ENCODE measurements around the gene DSCAM. TPM values are rescaled to one million over a fixed set of nuclear protein-coding genes. Genes with fewer than 3 reads are reported as not detected.

Gene DSCAM
- total RNA-seq, 1 experiment from 2014 or later = 0.13 TPM

DNA sequence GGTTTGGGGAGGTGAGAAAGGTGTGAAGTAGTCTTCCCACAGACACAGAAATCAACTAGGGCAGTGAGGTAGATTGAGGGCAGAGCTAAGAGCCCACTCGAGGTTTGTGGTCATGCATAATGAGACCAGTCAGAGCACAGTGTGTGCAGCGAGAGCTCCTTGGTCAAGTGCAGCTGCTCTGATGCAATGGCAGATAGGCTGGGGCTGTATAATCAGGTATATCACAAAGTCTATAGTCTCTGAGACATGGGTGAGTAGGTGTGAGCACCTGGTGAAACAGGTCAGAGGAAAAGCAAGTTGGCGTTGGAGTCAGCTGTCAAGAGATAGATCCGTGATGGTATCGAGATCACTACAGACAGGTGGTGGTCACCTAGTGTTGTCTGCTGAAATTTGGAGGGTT lies 17.6 kb downstream of the DSCAM start:
- POLR2A ChIA-PET = no interaction called here
- DNase-seq (ENCODE audit: low spot score) = no peak
- TF ChIP-seq, protein P1, sequence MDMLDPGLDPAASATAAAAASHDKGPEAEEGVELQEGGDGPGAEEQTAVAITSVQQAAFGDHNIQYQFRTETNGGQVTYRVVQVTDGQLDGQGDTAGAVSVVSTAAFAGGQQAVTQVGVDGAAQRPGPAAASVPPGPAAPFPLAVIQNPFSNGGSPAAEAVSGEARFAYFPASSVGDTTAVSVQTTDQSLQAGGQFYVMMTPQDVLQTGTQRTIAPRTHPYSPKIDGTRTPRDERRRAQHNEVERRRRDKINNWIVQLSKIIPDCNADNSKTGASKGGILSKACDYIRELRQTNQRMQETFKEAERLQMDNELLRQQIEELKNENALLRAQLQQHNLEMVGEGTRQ (CRISPR knock-in tag; IDR thresholded peaks at IDR 0.05) = no peak
- TF ChIP-seq GABPB1 (CRISPR knock-in tag; IDR thresholded peaks at IDR 0.05) (no peak), OVOL2 (CRISPR knock-in tag; IDR thresholded peaks at IDR 0.05; ENCODE audit: borderline replicate concordance) (no peak), SOX15 (CRISPR knock-in tag; IDR thresholded peaks at IDR 0.05) (no peak), ZNF219 (CRISPR knock-in tag; IDR thresholded peaks at IDR 0.05; ENCODE audit: borderline replicate concordance) (no peak), TEAD4 (CRISPR knock-in tag; IDR thresholded peaks at IDR 0.05) (no peak)
- TF ChIP-seq, protein P2, sequence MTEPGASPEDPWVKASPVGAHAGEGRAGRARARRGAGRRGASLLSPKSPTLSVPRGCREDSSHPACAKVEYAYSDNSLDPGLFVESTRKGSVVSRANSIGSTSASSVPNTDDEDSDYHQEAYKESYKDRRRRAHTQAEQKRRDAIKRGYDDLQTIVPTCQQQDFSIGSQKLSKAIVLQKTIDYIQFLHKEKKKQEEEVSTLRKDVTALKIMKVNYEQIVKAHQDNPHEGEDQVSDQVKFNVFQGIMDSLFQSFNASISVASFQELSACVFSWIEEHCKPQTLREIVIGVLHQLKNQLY (CRISPR knock-in tag; IDR thresholded peaks at IDR 0.05) = no peak
- TF ChIP-seq, protein P3, sequence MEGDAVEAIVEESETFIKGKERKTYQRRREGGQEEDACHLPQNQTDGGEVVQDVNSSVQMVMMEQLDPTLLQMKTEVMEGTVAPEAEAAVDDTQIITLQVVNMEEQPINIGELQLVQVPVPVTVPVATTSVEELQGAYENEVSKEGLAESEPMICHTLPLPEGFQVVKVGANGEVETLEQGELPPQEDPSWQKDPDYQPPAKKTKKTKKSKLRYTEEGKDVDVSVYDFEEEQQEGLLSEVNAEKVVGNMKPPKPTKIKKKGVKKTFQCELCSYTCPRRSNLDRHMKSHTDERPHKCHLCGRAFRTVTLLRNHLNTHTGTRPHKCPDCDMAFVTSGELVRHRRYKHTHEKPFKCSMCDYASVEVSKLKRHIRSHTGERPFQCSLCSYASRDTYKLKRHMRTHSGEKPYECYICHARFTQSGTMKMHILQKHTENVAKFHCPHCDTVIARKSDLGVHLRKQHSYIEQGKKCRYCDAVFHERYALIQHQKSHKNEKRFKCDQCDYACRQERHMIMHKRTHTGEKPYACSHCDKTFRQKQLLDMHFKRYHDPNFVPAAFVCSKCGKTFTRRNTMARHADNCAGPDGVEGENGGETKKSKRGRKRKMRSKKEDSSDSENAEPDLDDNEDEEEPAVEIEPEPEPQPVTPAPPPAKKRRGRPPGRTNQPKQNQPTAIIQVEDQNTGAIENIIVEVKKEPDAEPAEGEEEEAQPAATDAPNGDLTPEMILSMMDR (IDR thresholded peaks at IDR 0.05) = no peak
- TF ChIP-seq, protein P4, sequence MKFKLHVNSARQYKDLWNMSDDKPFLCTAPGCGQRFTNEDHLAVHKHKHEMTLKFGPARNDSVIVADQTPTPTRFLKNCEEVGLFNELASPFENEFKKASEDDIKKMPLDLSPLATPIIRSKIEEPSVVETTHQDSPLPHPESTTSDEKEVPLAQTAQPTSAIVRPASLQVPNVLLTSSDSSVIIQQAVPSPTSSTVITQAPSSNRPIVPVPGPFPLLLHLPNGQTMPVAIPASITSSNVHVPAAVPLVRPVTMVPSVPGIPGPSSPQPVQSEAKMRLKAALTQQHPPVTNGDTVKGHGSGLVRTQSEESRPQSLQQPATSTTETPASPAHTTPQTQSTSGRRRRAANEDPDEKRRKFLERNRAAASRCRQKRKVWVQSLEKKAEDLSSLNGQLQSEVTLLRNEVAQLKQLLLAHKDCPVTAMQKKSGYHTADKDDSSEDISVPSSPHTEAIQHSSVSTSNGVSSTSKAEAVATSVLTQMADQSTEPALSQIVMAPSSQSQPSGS (CRISPR knock-in tag; IDR thresholded peaks at IDR 0.05; ENCODE audit: borderline replicate concordance, low read depth) = no peak
- TF ChIP-seq, protein P5, sequence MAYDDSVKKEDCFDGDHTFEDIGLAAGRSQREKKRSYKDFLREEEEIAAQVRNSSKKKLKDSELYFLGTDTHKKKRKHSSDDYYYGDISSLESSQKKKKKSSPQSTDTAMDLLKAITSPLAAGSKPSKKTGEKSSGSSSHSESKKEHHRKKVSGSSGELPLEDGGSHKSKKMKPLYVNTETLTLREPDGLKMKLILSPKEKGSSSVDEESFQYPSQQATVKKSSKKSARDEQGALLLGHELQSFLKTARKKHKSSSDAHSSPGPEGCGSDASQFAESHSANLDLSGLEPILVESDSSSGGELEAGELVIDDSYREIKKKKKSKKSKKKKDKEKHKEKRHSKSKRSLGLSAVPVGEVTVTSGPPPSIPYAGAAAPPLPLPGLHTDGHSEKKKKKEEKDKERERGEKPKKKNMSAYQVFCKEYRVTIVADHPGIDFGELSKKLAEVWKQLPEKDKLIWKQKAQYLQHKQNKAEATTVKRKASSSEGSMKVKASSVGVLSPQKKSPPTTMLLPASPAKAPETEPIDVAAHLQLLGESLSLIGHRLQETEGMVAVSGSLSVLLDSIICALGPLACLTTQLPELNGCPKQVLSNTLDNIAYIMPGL (CRISPR knock-in tag; IDR thresholded peaks at IDR 0.05) = no peak

DNA sequence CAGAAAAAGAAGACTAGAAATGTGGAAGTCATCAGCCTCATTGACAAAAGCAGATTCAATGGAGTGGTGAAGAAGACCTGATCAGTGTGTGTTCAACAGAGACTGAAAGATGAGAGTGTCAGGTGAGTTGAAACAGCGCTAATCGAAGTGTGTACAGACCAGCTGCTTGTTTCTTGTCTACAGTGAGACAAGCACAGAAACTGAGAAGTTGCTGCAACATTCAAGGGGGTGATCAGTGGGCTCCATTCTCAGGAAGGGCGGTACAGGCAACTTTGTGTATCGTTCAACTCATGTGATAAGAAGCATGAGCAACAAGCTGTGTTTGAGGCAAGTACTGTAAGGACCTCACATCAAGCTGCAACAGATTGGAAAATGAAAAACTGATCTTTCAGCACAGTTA lies 19.4 kb downstream of the DSCAM start:
- Mint-ChIP-seq H3K27me3 (ENCODE audit: low read depth) (no peaks in the 10 kb centered on the region; the same call in none of the 2 replicates), H3K9me3 (no peaks in the 10 kb centered on the region), H3K4me1 (no peaks in the 10 kb centered on the region), H3K4me3 (no peak overlapping the region), H3K27ac (no peak overlapping the region), H3K36me3 (no peaks in the 10 kb centered on the region)
- DNase-seq (ENCODE audit: low spot score) = no peak
- no peak for ATAC-seq
- CTCF ChIA-PET = interaction anchor here (0.7 kb wide), 1 partner anchor 25 kb away, joined by 3 read pairs; no protein-coding TSS in a partner anchor
- POLR2A ChIA-PET = no interaction called here
- TF ChIP-seq SMAD3 (CRISPR knock-in tag; IDR thresholded peaks at IDR 0.05; ENCODE audit: borderline replicate concordance) (no peak), ZNF219 (CRISPR knock-in tag; IDR thresholded peaks at IDR 0.05; ENCODE audit: borderline replicate concordance) (no peak), FOXP1 (CRISPR knock-in tag; IDR thresholded peaks at IDR 0.05; ENCODE audit: borderline replicate concordance) (no peak), GRHL2 (CRISPR knock-in tag; IDR thresholded peaks at IDR 0.05; ENCODE audit: insufficient replicate concordance, severe bottlenecking) (no peak), TEAD4 (CRISPR knock-in tag; IDR thresholded peaks at IDR 0.05) (no peak), TP53 (CRISPR knock-in tag; IDR thresholded peaks at IDR 0.05) (no peak), NFE2L1 (CRISPR knock-in tag; IDR thresholded peaks at IDR 0.05) (no peak)
- TF ChIP-seq, protein P3 (IDR thresholded peaks at IDR 0.05) = no peak
- TF ChIP-seq, protein P6, sequence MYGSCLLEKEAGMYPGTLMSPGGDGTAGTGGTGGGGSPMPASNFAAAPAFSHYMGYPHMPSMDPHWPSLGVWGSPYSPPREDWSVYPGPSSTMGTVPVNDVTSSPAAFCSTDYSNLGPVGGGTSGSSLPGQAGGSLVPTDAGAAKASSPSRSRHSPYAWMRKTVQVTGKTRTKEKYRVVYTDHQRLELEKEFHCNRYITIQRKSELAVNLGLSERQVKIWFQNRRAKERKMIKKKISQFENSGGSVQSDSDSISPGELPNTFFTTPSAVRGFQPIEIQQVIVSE (CRISPR knock-in tag; IDR thresholded peaks at IDR 0.05; ENCODE audit: borderline replicate concordance) = no peak
- TF ChIP-seq, protein P7, sequence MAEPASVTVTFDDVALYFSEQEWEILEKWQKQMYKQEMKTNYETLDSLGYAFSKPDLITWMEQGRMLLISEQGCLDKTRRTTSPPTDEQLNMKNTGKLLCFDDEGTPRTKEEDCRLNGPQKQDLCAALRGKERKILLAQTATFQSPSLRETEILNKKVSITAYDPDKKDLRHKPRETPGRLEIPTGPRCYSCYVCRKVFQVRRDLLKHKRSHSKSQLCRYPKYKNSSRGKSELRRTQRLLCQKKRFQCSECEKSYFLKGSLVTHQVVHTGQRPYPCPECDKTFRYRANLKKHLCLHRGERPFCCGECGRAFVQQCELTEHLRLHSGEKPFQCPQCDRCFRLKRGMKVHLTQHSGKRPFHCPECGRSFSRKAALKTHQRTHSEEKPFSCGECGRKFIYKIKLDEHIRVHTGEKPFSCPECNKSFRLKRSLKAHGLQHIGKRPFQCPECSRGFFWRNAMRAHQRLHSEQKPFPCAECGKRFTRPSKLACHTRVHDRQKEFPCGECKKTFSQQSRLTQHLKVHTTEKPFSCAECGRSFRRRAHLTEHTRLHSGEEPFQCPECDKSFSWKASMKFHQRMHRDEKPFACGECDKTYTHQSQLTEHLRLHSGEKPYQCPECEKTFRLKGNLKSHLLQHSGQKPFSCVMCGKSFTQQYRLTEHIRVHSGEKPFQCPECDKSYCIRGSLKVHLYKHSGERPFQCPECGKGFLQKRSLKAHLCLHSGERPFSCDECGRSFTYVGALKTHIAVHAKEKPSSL (CRISPR knock-in tag; conservative IDR thresholded peaks at IDR 0.05) = no peak
- TF ChIP-seq, protein P4 (CRISPR knock-in tag; IDR thresholded peaks at IDR 0.05; ENCODE audit: borderline replicate concordance, low read depth) = no peak
- TF ChIP-seq, protein P1 (CRISPR knock-in tag; IDR thresholded peaks at IDR 0.05) = no peak

More for the DNA sequence above, 17.6 kb downstream of the DSCAM start:
- Mint-ChIP-seq H3K36me3 (no peaks in the 10 kb centered on the region), H3K4me1 (0 out of 2 replicates have a peak, but pooled peaks cover 6% of the 10 kb centered on the region), H3K27ac (no peak overlapping the region), H3K9me3 (no peaks in the 10 kb centered on the region), H3K4me3 (no peak overlapping the region), H3K27me3 (ENCODE audit: low read depth) (no peaks in the 10 kb centered on the region; the same call in none of the 2 replicates)
- ATAC-seq = no peak
- CTCF ChIA-PET = no interaction called here
